GM12878 (cell line): Measurements from ENCODE around the gene BECN2.

Experiments used
- FOXM1 ChIP-seq: IDR thresholded peaks from 2 replicates; pipeline ENCODE4 v1.6.1; 2012; ENCODE audit warnings: low read depth, mild to moderate bottlenecking, inconsistent platforms, low read length, moderate library complexity
- RB1 ChIP-seq: fragments of 450-650 bp; formaldehyde crosslinking; IDR thresholded peaks from 2 replicates; pipeline ENCODE4 v1.6.1; 2017; ENCODE audit warnings: mild to moderate bottlenecking, borderline replicate concordance
- RFX5 ChIP-seq: IDR thresholded peaks from 2 replicates; pipeline ENCODE4 v1.6.1; 2011; ENCODE audit warnings: low read depth, low read length, improper control_type of control experiment
- SIX5 ChIP-seq: IDR thresholded peaks from 2 replicates; pipeline ENCODE4 v1.6.1; 2011; ENCODE audit warnings: mild to moderate bottlenecking, low read depth, low read length, moderate library complexity; ENCODE audit not compliant: severe bottlenecking
- ZNF24 ChIP-seq: fragments of 450-650 bp; IDR thresholded peaks from 2 replicates; pipeline ENCODE4 v1.6.1; 2017; ENCODE audit warnings: antibody characterized with exemption, mild to moderate bottlenecking

DNA sequence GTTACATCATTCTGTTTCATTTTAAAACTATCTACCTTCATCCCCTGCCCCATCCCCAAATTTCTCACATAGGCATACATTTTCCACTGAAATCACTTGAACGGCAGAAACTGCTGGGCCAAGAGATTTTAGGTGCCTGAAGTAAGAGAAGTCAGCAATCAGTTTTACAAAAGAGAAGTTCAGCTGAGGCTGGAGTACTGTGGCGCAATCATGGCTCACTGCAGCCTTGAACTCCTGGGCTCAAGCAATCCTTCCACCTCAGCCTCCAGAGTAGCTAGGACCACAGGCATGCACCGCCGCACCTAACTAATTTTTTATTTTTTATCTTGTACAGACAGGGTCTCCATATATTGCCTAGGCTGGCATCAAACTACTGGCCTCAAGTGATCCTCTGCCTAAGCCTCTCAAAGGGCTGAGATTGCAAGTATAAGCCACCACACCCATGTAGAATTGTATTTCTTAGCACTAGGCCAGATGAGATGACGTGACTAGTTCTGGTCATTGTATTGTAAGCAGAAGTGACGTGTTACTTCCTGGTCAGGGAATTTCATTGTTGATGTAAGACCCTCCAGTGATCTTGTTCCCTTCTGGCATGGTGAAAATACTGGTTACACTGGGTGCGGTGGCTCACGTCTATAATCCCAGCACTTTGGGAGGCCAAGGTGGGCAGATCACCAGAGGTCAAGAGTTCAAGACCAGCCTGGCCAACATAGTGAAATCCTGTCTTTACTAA is 7.1 kb downstream of the BECN2 start:
- TF ChIP-seq SIX5 (no peak), ZNF24 (no peak), RB1 (no peak), FOXM1 (no peak), RFX5 (no peak)
